GM23248 (cell line): ENCODE data around the gene PELI2.

Experiments
- EZH2 ChIP-seq: fragments of 200-600 bp; sonication (generic); IDR thresholded peaks from 2 replicates; pipeline ENCODE4 v1.6.1; 2018; ENCODE audit warnings: antibody characterized with exemption, mild to moderate bottlenecking; ENCODE audit not compliant: insufficient read depth, poor library complexity, severe bottlenecking
- EZH2phosphoT487 ChIP-seq: fragments of 200-600 bp; sonication (generic); IDR thresholded peaks from 2 replicates; pipeline ENCODE4 v1.6.1; 2018; ENCODE audit warnings: antibody characterized with exemption, moderate library complexity, mild to moderate bottlenecking, low read depth; ENCODE audit not compliant: insufficient read depth

DNA sequence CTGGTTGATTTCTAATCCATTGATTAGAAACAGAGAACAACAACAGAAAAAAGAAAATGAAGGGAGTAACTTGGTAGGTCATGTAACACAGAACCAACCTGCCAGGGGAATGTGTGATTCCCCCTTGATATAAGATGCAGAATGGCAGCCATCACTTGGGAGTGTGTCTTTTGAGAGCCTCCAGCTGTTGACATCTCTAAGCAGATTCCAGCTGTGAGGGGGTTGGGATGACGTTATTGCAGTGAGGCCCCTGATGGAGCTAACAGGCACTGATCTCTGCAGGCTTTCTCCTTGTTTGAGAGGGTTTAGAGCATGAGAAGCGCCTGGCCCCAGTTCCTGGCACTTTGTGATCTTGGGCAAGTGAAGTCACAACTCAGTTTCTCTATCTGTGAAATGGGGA, 124.9 kb downstream of the PELI2 start:
- TF ChIP-seq EZH2phosphoT487 (no peak), EZH2 (no peak)
